Activated CD4-positive, alpha-beta T cell treated with anti-CD3 and anti-CD28 coated beads, Interleukin-10, Interleukin-2, amounts not matched to agents 100 ng/mL and 50 ng/mL, durations not matched to agents 16 hours and 8 hours (primary cell): ENCODE measurements around the gene CNGA4.

Experiments
- DNase-seq: peaks from one replicate; pipeline ENCODE4 v3.0.0-alpha.2; 2020

The CNGA4 gene

GRCh38 chr11:6238902-6239301 lies at the start of gene CNGA4:
Gene CNGA4 (plus strand): TSS chr11:6239089. CDS start chr11:6239207, 118 bp downstream.
- no peak for DNase-seq

GRCh38 chr11:6191742-6192141 lies 47.1 kb upstream of the CNGA4 start:
- no peak for DNase-seq

- DNase-seq = no peak
These were observed 44.8 kb upstream of the CNGA4 start for GRCh38 chr11:6194065-6194581.

GRCh38 chr11:6196396-6196795 lies 42.5 kb upstream of the CNGA4 start:
- peak; percentile 56 for DNase-seq

GRCh38 chr11:6197466-6198200 lies 41.3 kb upstream of the CNGA4 start:
- no peak for DNase-seq

GRCh38 chr11:6199174-6199810 lies 39.6 kb upstream of the CNGA4 start, which contains the start of gene OR52W1:
Gene OR52W1 (plus strand): TSS chr11:6199224. CDS start chr11:6199224, 0 bp downstream.
- DNase-seq = no peak

GRCh38 chr11:6200975-6201374 lies 37.9 kb upstream of the CNGA4 start:
- peak; percentile 45 for DNase-seq

GRCh38 chr11:6201481-6201880 lies 37.4 kb upstream of the CNGA4 start:
- peak; percentile 56 for DNase-seq

- no peak for DNase-seq
These were observed 36.8 kb upstream of the CNGA4 start for GRCh38 chr11:6202041-6202440.

- DNase-seq = peak; percentile 55
These were observed 35.6 kb upstream of the CNGA4 start for GRCh38 chr11:6203327-6203726.

- DNase-seq = no peak
These were observed 34.2 kb upstream of the CNGA4 start for GRCh38 chr11:6204706-6205105.

- no peak for DNase-seq
These were observed 33.5 kb upstream of the CNGA4 start, which contains the start of gene C11orf42 for GRCh38 chr11:6205366-6205765. Gene C11orf42 (plus strand): TSS chr11:6205557. CDS start chr11:6205616, 59 bp downstream.

- no peak for DNase-seq
These were observed 32.3 kb upstream of the CNGA4 start for GRCh38 chr11:6206456-6207180.

- DNase-seq = no peak
These were observed 29.1 kb upstream of the CNGA4 start for GRCh38 chr11:6209801-6210200.

GRCh38 chr11:6210274-6210955 lies 28.5 kb upstream of the CNGA4 start:
- no peak for DNase-seq

GRCh38 chr11:6214530-6214929 lies 24.4 kb upstream of the CNGA4 start:
- DNase-seq = no peak

- no peak for DNase-seq
These were observed 22.4 kb upstream of the CNGA4 start for GRCh38 chr11:6216501-6216900.

GRCh38 chr11:6217722-6218121 lies 21.2 kb upstream of the CNGA4 start:
- no peak for DNase-seq

GRCh38 chr11:6219359-6219758 lies 19.5 kb upstream of the CNGA4 start:
- no peak for DNase-seq

- DNase-seq = no peak
These were observed 15.0 kb upstream of the CNGA4 start for GRCh38 chr11:6223854-6224253.

GRCh38 chr11:6224421-6224820 lies 14.5 kb upstream of the CNGA4 start:
- no peak for DNase-seq

- DNase-seq = no peak
These were observed 13.9 kb upstream of the CNGA4 start for GRCh38 chr11:6225024-6225423.

- DNase-seq = no peak
These were observed 13.0 kb upstream of the CNGA4 start for GRCh38 chr11:6225896-6226295.
